ENCODE measurements around the gene ADRA2C.

The ADRA2C gene

DNA sequence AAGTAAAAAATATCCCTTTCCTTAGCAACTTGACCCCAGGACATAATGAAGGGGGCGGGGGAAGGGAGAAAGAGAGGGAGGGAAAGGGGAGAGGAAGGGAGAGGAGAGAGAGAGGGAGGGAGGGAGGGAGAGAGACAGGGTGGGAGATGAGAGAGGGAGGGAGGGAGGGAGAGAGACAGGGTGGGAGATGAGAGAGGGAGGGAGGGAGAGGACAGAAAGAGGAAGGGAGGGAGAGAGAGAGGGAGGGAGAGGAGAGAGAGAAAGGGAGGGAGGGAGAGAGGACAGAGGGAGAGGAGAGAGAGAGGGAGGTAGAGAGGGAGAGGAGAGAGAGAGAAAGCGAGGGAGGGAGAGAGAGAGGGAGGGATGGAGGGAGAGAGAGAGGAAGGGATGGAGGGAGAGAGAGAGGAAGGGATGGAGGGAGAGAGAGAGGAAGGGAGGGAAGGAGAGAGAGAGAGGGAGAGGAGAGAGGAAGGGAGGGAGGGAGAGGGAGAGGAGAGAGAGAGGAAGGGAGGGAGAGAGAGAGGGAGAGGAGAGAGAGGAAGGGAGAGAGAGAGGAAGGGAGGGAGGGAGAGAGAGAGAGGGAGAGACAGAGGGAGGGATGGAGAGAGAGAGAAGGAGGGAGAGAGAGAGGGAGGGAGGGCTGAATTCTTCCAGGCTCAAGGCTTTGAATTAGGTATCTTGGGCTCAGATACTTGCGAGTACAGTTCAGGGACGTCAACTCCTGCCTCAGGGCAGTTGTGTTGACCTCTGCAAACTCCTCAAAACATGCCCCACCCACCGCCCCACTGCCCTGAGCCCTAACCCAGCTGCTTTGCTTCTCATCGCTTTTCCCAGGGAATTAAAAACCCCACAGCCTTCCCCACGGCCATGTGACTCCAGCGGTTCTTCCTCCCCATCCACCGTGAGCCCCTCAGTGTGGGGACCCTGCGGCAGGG, 40.0 kb upstream of the ADRA2C start:
- TF ChIP-seq, protein P1, sequence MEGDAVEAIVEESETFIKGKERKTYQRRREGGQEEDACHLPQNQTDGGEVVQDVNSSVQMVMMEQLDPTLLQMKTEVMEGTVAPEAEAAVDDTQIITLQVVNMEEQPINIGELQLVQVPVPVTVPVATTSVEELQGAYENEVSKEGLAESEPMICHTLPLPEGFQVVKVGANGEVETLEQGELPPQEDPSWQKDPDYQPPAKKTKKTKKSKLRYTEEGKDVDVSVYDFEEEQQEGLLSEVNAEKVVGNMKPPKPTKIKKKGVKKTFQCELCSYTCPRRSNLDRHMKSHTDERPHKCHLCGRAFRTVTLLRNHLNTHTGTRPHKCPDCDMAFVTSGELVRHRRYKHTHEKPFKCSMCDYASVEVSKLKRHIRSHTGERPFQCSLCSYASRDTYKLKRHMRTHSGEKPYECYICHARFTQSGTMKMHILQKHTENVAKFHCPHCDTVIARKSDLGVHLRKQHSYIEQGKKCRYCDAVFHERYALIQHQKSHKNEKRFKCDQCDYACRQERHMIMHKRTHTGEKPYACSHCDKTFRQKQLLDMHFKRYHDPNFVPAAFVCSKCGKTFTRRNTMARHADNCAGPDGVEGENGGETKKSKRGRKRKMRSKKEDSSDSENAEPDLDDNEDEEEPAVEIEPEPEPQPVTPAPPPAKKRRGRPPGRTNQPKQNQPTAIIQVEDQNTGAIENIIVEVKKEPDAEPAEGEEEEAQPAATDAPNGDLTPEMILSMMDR (IDR thresholded peaks at IDR 0.05; ENCODE audit: insufficient read depth, low read depth, low read length, missing control alignments), result no peak
- H3K4me3 ChIP-seq (ENCODE audit: low read length), result no peak overlapping the region
- DNase-seq (ENCODE audit: low read depth), result no peak

DNA sequence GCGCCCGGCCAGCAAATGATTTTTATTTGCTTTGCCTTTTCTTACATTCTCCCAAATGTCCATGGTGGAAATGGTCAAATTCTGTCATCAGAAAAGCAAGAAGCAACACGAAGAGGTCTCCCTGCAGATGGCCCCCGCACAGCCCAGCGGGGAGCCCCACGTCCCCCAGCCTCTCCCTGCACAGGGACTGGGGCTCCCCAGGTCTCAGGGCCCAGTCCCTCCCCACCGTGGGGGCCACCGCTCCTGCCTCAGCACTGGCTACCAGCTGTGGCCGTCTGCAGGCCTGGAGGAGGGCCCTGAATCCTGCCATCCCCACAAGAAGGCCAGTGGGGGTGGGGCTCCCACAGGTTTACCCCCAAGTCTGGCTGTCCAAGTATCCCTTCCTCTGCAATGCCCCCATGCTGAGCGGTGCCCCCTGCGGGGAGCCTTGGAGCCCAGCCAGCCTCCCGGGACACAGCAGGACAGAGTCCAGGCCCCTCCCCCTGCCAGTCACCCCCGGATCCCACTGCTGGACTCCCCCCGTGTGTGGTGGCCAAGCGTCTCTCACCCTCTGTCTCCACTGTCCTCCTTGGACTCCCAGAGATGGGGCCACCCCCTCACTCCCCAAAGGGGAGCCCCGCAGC, 38.2 kb upstream of the ADRA2C start:
- no peak for DNase-seq (ENCODE audit: low read depth)
- TF ChIP-seq, protein P1 (IDR thresholded peaks at IDR 0.05; ENCODE audit: insufficient read depth, low read depth, low read length, missing control alignments), result no peak

DNA sequence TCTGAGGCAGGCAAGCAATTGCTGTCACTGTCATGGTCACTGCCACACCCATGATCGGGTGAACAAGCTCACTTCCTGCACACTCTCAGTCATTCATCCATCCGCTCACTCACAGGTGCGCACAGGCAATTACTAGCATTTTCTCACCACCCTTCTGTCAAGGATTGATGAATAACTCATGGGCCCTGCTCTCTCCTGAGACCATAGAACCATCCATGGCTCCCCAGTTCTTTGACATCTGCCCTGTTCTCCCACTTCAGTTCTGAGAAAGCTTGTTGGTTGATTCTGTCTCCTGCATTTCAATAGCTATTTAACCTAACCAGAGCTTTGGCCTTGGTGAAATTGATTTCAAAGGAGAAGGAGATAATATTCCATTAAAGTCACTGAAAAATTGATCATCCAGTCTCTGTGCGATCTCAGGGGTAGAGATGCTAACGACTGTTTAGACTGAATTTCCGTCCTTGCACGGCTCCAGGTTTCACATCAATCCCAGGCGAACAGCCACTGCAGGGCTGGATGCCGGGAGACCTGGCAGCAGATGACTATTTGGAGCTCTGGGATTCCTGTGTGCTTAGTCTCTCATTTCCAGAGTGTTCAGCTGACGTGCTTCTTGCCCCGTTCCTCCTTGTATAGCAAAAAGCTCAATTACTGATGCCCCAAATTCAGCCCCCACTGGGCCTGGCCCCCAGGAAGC, 36.9 kb upstream of the ADRA2C start:
- DNase-seq (ENCODE audit: low read depth), result no peak
- no peak overlapping the region for H3K4me3 ChIP-seq (ENCODE audit: low read length)
- TF ChIP-seq, protein P1 (IDR thresholded peaks at IDR 0.05; ENCODE audit: insufficient read depth, low read depth, low read length, missing control alignments), result no peak

More for the DNA sequence above, 38.2 kb upstream of the ADRA2C start:
- H3K4me3 ChIP-seq (ENCODE audit: low read length), result no peak overlapping the region

DNA sequence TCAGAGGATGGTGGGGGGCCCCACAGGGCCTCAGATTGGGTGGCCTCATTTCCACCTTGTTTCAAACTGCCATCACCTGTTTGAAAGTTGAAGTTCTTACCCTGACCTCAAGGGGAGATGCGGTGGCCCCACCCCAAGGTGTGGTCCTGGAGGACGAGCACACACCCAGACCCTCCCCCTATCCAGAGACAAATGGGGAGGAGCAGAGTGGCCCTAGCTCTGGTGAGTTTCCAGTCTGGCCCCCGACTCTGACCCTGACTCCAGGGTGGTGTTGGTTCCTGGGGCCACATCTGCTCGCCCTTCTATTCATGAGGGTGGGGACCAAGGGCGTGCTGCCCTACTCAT, 36.3 kb upstream of the ADRA2C start:
- TF ChIP-seq, protein P1 (IDR thresholded peaks at IDR 0.05; ENCODE audit: insufficient read depth, low read depth, low read length, missing control alignments), result no peak
- no peak for DNase-seq (ENCODE audit: low read depth)
- no peak overlapping the region for H3K4me3 ChIP-seq (ENCODE audit: low read length)

DNA sequence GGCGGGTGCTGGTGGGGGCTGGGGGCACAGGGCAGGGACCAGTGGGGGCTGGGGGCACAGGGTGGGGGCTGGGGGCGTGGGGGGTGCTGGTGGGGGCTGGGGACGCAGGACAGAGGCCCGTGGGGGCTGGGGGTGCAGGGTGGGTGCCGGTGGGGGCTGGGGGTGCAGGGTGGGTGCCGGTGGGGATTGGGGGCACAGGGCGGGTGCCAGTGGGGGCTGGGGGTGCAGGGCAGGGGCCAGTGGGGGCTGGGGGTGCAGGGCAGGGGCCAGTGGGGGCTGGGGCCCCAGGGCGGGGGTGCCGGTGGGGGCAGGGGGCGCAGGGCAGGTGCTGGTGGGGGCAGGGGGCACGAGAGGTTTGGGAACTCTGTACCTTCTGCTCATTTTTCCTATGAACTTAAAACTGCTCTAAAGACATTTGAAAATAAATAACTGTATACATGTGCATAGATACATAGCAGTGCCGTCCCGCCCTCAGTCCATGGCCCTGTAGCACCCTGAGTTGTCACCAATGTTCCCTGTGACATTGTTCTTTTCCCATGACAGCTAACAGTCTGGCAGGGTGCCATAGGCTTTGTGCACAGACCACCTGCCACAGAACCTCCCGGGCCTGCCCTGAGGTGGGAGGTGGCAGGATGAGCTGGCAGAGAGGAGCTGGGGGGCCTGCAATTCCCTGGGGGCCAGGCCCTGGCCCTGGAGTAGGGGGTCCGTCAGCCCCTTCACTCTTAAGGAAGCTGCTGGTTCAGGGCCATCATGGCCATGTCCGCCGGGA, 35.6 kb upstream of the ADRA2C start:
- H3K4me3 ChIP-seq (ENCODE audit: low read length), result no peak overlapping the region
- no peak for DNase-seq (ENCODE audit: low read depth)
- TF ChIP-seq, protein P1 (IDR thresholded peaks at IDR 0.05; ENCODE audit: insufficient read depth, low read depth, low read length, missing control alignments), result no peak

Measured in epithelial cell of esophagus (primary cell).